Thyroid gland (tissue), 4 donors: Measurements from ENCODE around the gene ADAMTS16.

Experiments used
- CTCF ChIP-seq, 6 experiments: fragments of 200-600 bp in 3 of 6; fragments of 450-650 bp in 3 of 6; sonication (generic) in 3 of 6; IDR thresholded peaks; one replicate each; pipeline ENCODE4 v1.5.1; 2016 to 2019; ENCODE audit warnings: antibody characterized with exemption in 6 of 6, mild to moderate bottlenecking in 2 of 6, inconsistent platforms in 1 of 6, moderate library complexity in 1 of 6
- POLR2A ChIP-seq, 2 donors: fragments of 450-650 bp; IDR thresholded peaks; one replicate each; pipeline ENCODE4 v1.6.1; 2017; ENCODE audit warnings: antibody characterized with exemption in 2 of 2, mild to moderate bottlenecking in 2 of 2, moderate library complexity in 1 of 2

GRCh38 chr5:5332287-5332686, 192.2 kb downstream of the ADAMTS16 start:
- TF ChIP-seq POLR2A (IDR thresholded peaks at IDR 0.05) (no peak), CTCF (IDR thresholded peaks at IDR 0.05) (no peak)
